ENCODE results near the gene RGS6. TPM values are rescaled to one million over a fixed set of nuclear protein-coding genes. Genes with fewer than 3 reads are reported as not detected.

Gene RGS6
- total RNA-seq, 1 donor from 2014 or later, result 1.1 TPM

- no peak for DNase-seq (ENCODE audit: low spot score)
Observed at GRCh38 chr14:72081137-72081536, 148.9 kb downstream of the RGS6 start.

DNA sequence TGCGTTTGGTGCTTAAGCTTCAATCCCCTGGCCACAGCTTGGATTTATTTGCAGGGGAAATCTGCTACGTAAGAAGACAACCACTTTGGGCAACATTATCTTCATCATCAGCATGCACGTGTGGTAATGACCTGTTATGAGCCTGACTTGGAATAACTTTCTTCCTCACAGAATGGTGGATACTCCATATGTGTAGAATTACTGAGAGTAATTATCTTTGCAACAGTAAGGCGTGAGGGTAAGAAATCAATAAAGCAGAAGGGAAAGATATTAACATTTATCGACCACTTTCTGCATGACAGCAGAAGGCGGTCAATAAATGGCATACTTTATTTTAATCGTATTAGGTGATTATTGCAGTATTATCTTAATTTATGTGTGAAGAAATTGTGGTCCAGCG lies 152.7 kb downstream of the RGS6 start:
- no peak for DNase-seq (ENCODE audit: low spot score)

- no peak for DNase-seq (ENCODE audit: low spot score)
Observed at GRCh38 chr14:72089625-72090024, 157.4 kb downstream of the RGS6 start.

DNA sequence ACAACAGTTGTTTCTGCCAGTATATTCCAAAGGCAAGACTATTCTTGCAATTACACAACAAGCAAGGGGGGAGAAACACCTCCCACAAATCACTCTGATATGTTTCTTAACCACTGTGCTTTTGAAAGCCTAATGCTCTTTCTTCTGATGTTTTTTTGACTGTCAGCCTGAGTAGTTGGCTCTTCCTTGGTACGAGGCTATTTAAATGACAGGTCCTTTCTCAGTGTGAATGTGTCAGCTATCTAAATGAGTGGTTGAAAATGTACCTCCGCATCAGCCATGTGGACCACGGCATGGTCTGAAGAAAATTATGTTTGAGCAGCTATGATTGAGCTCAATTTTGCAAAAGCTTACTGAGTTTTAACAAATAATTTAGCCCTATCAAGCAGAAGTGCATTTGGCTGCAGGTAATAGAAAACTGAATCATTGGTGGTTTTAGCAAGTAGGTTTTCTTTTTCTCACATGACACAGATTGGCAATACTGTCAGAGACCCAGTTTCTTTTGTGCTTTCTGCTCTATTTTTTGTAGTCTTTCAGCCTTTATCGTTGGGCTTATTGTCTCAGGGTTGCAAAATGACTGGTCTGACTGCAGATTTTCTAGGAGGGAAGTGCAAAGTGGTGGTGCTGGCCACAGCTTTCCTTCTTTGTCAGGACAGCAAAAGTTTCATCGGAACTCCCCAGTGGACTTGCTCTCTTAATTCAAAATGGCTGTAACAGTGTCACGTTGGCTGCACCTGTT lies 162.8 kb downstream of the RGS6 start:
- DNase-seq (ENCODE audit: low spot score), result no peak

- DNase-seq (ENCODE audit: low spot score), result no peak
Observed at GRCh38 chr14:72097173-72097783, 165.0 kb downstream of the RGS6 start.

DNA sequence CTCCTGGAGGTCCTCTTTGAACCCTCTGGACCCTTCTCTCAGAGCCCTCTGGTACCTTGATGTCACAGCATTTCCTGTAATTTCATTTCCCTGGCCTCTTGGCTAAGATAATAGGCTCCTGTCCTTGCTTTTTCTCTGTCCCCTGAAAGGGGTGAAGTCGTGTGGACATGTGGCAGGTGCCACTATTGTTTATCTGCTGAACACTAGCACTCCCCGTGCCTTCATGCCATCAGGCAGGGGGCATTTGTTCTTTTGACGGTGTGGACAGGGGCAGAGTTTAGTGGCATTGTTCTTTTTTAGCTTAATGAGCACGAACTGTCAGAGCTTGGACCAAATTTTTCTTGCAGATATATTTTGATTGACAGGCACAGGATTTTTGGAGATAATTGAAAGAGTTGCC lies 166.0 kb downstream of the RGS6 start:
- no peak for DNase-seq (ENCODE audit: low spot score)

DNA sequence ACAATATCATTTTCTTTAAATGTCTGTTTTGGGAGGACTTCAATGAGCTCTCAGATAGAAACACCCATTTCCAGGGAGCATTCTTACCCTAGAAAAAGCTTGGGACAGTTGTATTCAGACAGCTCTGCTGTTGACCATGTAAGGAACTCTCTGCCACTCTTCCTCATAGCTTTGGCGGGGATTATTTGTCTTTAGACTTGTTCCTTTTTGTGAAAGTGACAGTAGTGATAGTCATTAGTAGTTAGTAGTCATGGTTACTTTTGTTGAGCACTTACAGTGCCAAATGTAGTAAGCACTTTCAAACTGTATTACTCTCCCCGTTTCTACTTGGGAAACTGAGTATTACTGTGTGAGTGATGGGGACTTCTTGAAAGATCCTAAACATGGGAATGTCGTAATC lies 167.3 kb downstream of the RGS6 start:
- no peak for DNase-seq (ENCODE audit: low spot score)

DNA sequence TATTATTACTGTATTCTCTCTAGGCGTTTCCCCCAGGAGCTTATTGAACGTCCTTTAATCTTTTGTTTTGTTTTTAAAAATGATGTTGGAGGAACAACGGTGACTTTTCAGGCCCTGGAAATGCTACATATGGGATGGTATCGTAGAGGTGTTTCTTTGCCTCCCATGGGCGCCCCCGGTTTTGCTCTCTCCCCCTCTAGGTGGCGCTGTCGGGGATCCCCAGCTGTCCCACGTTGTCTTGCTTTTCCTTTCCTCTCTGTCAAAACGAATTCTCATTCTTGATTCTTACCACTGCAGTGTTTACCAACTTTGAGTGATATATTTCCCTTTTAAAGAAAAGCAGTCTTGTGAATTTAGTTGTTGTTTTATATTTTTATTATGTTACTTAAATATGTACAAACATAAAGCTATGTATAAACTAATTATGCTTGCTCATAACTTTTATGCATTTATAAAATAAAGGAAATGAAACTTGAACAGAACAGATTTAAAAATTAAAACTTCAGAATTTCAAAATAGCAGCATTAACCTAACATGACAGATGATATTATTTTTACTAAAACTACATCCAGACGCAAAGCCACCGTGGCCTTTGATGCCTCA lies 171.9 kb downstream of the RGS6 start:
- DNase-seq (ENCODE audit: low spot score), result no peak

- no peak for DNase-seq (ENCODE audit: low spot score)
Observed at GRCh38 chr14:72111911-72112310, 179.7 kb downstream of the RGS6 start.

GRCh38 chr14:72118841-72119240 lies 186.6 kb downstream of the RGS6 start:
- DNase-seq (ENCODE audit: low spot score), result no peak

DNA sequence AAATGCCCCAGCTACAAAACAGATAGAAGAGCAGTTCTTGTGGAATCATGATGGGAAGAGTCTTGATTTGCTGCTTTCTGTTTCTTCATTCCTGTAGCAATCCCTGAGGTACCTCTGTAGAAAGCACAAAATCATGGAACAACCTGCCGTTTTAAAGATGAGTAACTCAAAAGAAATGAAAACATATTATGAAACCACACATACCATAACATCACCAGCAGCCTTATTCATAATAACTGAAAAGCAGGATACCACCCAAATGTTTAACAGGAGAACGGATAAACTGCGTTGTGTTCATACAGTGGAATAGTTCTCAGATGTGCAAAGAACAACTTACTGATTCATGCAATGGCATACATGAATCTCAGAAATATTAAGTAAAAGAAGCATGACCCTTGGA lies 188.1 kb downstream of the RGS6 start:
- DNase-seq (ENCODE audit: low spot score), result no peak

GRCh38 chr14:72123755-72124154 lies 191.5 kb downstream of the RGS6 start:
- no peak for DNase-seq (ENCODE audit: low spot score)

DNA sequence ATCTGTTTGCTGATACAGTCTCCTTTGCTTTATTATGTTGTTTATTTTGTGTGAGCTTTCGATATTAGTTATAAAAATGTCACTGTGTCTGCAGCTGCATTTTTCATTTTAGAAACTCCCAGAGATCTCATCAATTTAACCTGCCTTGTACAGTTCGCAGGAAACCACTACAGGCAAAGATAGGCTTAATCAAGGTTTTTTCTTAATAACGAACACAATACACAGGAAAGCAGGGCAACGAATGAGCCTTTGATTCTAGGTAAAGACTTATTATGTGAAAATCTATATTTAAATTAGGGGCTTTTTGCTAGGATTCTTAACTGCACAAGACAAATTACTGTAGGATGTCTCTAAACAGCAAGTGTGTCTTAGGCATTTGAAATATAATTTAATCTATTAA lies 191.9 kb downstream of the RGS6 start:
- no peak for DNase-seq (ENCODE audit: low spot score)

- no peak for DNase-seq (ENCODE audit: low spot score)
Observed at GRCh38 chr14:72126091-72126490, 193.9 kb downstream of the RGS6 start.

DNA sequence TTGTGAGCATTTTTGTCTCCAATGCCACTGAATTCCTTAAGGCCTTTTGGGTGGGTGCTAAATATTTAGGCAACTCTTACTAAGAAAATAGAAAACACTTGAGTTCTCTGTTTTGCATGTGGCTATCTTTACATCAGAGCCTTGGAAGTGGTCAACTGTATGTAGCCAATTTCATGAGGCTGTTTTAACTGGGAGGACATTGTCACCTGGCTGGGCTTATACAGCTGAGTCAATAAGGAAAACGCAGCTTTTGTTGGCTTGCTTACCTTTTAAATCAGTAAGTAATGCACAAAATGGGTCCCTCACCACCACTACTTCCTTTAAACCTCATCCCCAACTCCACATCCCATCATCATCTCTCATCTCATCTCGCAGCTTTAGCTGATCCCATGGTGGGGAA lies 194.3 kb downstream of the RGS6 start:
- no peak for DNase-seq (ENCODE audit: low spot score)

GRCh38 chr14:72128629-72129028 lies 196.4 kb downstream of the RGS6 start:
- no peak for DNase-seq (ENCODE audit: low spot score)

DNA sequence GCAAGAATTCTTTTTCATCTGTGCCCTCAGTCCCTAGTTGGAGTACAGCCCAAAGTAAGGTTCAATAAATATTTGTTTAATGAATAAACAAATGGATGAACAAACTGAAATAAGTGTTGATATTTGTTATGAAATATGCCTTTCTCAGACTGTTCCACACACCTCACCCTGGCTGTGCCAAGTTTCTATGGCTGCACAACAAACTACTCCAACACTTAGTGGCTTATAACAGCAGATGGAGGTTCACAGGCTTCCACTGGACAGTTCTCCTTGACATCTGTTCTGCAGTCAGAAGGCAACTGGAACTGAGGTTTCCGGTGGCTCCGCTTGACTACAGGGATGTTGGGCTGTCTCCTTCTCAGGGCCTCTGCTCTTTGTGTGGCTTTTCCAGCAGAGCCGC lies 197.1 kb downstream of the RGS6 start:
- no peak for DNase-seq (ENCODE audit: low spot score)

- DNase-seq (ENCODE audit: low spot score), result no peak
Observed at GRCh38 chr14:72141084-72141483, 208.9 kb downstream of the RGS6 start.

- DNase-seq (ENCODE audit: low spot score), result no peak
Observed at GRCh38 chr14:72142328-72142727, 210.1 kb downstream of the RGS6 start.

- DNase-seq (ENCODE audit: low spot score), result no peak
Observed at GRCh38 chr14:72146241-72146640, 214.0 kb downstream of the RGS6 start.

GRCh38 chr14:72154645-72155378 lies 222.6 kb downstream of the RGS6 start:
- no peak for DNase-seq (ENCODE audit: low spot score)

- DNase-seq (ENCODE audit: low spot score), result no peak
Observed at GRCh38 chr14:72155379-72155993, 223.3 kb downstream of the RGS6 start.

Measured in ureter (tissue), 1 donor.